HG02852 (cell line): ENCODE measurements around the gene LBR.
"Not testable (repeated sequence)": the region's sequence is repeated elsewhere in the genome, so short reads cannot be mapped to it uniquely, and the experiment has no call there.

Source experiments
- ATAC-seq: cut with Tn5 transposase; IDR thresholded peaks from one replicate; pipeline ENCODE4 v1.9.1; 2021; ENCODE audit warnings: mild to moderate bottlenecking, moderate library complexity; ENCODE audit not compliant: unreplicated experiment

Gene LBR

GRCh38 chr1:225427235-225428067, at the start of gene LBR:
Gene LBR (minus strand): TSS chr1:225428038. CDS start chr1:225424075, 3,963 bp downstream.
- peak; percentile 35 for ATAC-seq

- no peak for ATAC-seq
These were observed 49.6 kb upstream of the LBR start for GRCh38 chr1:225477296-225477911.

GRCh38 chr1:225476538-225476988, 48.7 kb upstream of the LBR start:
- no peak for ATAC-seq

GRCh38 chr1:225476100-225476511, 48.3 kb upstream of the LBR start:
- no peak for ATAC-seq

- ATAC-seq = peak; percentile 74
These were observed 47.4 kb upstream of the LBR start for GRCh38 chr1:225474986-225475820.

- no peak for ATAC-seq
These were observed 46.7 kb upstream of the LBR start for GRCh38 chr1:225474439-225474985.

GRCh38 chr1:225473676-225474438, 46.0 kb upstream of the LBR start:
- not testable (repeated sequence) for ATAC-seq

- ATAC-seq = not testable (repeated sequence)
These were observed 45.4 kb upstream of the LBR start for GRCh38 chr1:225473266-225473665.

GRCh38 chr1:225471453-225472301, 43.8 kb upstream of the LBR start:
- no peak for ATAC-seq

- no peak for ATAC-seq
These were observed 43.2 kb upstream of the LBR start for GRCh38 chr1:225471109-225471452.

- ATAC-seq = no peak
These were observed 42.6 kb upstream of the LBR start for GRCh38 chr1:225470211-225471108.

- ATAC-seq = no peak
These were observed 41.2 kb upstream of the LBR start for GRCh38 chr1:225469051-225469450.

- ATAC-seq = peak; percentile 11
These were observed 40.6 kb upstream of the LBR start for GRCh38 chr1:225468270-225469020.

- peak; percentile 97 for ATAC-seq
These were observed 39.6 kb upstream of the LBR start for GRCh38 chr1:225467193-225468020.

- ATAC-seq = no peak
These were observed 39.0 kb upstream of the LBR start for GRCh38 chr1:225466848-225467192.

- no peak for ATAC-seq
These were observed 38.1 kb upstream of the LBR start for GRCh38 chr1:225465793-225466517.
